SK-N-SH (cell line): ENCODE measurements around the gene PMP22.

Experiments
- EP300 ChIP-seq, 2 experiments: IDR thresholded peaks; 2 replicates each; pipeline versions ENCODE4 v1.4.0 to v1.6.1; 2012; ENCODE audit warnings: borderline replicate concordance in 1 of 2, low read depth in 1 of 2, low read length in 1 of 2
- MXI1 ChIP-seq: IDR thresholded peaks from 2 replicates; pipeline ENCODE4 v1.6.1; 2012; ENCODE audit warnings: mild to moderate bottlenecking, low read depth, low read length, improper control_type of control experiment

- TF ChIP-seq EP300 (IDR thresholded peaks at IDR 0.05; ENCODE audit: borderline replicate concordance in 1 of 2, low read depth in 1 of 2, low read length in 1 of 2): no peak
- TF ChIP-seq MXI1: no peak
Measured at GRCh38 chr17:15230866-15231265, 34.3 kb downstream of the PMP22 start.
